Left hindlimb (tissue), 1 donor: ENCODE data around the gene NEDD1.

Experiments
- DNase-seq: peaks from one replicate; pipeline ENCODE4 v3.0.0-alpha.2; 2018

The NEDD1 gene, protein sequence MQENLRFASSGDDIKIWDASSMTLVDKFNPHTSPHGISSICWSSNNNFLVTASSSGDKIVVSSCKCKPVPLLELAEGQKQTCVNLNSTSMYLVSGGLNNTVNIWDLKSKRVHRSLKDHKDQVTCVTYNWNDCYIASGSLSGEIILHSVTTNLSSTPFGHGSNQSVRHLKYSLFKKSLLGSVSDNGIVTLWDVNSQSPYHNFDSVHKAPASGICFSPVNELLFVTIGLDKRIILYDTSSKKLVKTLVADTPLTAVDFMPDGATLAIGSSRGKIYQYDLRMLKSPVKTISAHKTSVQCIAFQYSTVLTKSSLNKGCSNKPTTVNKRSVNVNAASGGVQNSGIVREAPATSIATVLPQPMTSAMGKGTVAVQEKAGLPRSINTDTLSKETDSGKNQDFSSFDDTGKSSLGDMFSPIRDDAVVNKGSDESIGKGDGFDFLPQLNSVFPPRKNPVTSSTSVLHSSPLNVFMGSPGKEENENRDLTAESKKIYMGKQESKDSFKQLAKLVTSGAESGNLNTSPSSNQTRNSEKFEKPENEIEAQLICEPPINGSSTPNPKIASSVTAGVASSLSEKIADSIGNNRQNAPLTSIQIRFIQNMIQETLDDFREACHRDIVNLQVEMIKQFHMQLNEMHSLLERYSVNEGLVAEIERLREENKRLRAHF

DNA sequence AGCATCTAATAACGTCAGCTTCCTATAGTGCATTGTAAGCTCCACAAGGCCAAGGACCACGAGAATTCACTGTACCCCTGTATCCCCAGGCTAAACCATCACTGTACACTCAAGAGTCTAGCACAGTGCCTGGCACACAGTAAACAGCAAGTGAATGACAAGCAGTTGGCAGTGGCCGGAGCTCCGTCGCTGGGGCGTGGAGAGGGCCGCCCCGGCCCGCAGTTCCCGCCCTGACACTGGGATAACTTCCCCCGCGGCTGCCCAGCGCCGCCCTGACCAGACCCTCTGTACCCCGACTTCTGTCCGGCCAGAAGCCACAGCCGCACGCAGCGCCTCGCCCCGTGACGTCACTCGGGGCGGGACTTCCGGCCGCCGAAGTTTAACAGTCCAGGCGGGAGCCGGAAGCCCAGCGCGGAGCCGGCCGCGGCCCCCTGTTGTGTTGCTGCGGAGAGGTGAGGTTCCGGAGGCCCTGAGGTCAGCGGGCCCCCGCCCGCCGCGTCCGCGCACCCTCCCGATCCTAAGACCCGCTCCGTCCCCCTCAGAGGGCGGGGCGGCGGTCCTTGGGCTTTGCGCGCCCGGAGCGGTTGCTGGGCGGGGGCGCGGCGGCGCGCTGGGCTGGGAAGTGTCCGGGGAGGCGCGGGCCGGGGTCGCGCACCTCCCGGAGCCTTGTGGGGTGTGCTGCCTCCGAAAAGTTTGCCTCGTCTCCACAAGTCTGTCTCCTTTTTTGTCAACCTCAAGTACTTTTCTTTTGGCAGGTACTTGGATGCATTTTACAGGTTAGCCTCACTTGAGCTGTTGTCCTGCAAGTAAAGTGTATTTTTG lies at the start of gene NEDD1:
NEDD1 (plus strand) TSS at position 409 of the 822 bp plus-strand sequence. CDS start 2,503 bp downstream, outside the sequence.
- DNase-seq = peak; percentile 91

DNA sequence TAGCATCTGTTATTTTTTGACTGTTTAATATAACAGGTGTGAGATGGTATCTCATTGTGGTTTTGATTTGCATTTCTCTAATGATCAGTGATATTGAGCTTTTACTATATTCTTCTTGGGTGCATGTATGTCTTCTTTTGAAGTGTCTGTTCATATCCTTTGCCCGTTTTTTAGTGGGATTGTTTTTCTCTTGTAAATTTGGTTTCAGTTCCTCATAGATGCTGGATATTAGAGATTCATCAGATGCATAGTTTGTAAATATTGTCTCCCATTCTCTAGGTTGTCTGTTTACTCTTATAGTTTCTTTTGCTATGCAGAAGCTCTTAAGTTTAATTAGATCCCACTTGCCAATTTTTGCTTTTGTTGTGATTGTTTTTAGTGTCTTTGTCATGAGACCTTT lies 48.9 kb upstream of the NEDD1 start:
- DNase-seq = no peak

DNA sequence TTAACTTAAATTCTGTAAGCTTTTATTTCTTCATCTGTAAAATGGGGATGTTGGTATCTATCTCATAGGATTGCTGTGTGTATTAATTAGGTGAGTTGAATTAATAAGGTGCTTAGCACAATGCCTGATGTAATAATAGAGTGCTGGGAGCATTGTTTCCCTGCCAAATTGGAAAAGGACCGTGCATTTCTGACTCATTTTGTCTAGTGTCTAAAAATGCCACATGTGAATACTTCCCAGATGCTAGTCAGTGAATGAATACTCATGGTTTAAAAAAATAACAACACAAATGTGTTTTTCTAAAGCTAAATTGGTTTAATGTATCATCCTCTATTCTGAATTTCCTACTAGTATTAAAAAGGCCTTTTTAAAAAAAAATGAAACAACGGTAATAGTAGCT lies 45.4 kb upstream of the NEDD1 start:
- DNase-seq = no peak

DNA sequence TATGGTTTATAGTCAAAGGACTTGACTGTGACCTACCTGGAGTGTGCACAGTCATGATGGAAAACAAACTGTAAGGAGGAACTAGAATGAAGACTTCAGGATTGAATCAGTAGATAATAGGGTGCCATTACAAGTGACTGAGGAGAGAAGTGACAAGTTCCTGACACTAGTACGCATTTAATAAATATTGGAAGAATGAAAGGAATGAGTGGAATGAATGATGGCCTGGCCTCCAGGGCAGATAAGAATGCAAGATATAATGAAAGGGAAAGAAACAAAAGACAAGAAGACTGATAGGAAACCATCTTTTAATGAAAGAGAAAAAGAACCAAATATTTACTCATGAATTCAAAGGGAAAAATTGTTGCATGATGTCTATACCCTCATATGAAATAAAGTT lies 44.7 kb upstream of the NEDD1 start:
- DNase-seq = no peak

DNA sequence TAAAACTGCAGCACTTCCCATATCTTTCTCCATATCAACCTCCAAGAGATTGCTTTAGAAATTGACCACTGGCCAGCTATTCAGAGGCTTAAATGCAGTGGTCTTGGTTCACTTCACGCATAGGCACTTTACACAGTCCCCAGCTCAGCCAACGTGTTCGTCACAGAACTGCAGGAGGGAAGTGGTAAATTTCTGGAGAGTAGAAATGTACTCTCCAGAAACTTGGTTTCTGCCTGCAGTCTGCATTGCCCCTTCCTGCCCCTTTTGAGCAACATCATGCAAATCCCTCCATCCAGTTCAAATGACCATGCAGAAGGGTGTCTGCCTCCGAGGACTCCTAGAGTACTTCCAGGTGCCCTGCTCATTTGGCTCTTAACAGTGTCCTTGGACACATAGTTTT lies 42.7 kb upstream of the NEDD1 start:
- no peak for DNase-seq

DNA sequence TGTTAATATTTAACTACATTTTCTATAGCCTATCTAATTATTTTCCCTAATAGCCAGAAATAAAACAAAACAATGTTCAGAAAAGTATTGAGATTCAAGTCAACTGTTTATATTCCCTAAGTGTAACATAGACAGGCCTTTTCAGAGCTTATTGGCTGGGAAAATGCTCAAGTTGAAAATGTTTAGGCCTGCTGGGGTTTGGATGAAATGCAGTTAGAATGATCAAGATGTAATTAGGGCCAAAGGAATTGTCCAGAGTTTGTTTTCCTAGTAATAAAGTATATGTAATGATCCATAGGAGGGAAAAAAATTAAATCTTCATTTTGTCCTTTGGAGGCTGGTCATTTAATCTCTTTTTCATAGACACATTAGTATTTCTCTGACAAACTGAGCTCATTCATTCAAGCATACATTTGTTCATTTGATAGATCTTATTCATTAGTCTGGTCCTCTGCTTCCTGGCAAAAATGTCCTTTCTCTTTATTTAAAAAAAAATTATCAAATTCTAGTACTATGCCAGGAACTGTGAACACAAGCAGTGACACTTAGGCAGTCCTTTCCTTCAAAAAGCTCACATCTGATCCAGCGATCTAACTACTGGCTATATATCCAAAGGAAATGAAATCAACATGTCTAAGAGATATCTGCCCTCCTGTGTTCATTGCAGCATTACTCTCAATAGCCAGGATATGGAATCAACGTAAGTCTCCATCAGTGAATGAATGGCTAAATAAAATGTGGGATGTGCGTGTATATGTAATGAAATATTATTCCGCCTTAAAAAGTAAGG lies 40.1 kb upstream of the NEDD1 start:
- no peak for DNase-seq

DNA sequence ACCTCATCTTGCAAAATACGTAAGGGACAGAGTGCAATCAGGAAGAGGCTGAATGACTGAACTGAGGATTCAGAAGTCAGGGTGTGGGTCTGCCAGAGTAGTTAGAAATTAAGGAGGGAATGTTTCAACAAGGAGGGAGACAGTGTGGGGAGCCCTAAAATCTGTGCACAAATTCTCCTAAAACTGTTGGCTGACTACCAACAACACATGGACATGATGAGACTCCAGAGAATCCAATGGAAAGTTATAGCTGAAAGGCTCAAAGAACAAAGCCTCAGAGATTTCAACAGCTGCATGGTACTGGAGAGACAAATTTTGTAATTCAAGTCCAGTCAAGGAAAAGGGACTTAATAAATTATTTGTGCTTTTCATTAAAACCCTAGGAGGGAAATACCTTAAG lies 36.1 kb upstream of the NEDD1 start:
- no peak for DNase-seq

DNA sequence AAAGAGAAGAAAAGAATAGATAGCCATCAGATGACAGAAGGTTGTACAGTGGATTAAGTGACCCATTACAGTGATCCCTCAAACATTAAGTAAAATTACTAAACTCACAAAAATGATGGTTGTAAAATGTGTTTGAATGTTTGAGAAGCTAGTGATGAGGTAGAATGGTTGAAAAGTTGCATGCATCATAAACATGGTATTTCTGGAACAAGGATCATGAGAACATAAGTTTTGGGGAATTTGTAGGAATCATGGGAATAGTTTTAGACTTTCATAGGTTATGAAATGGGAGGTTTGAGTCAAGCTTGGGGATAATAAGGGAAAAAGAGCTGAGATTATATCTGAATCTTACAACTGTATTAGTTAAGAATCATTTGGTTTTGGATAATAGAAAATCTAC lies 34.1 kb upstream of the NEDD1 start:
- no peak for DNase-seq

DNA sequence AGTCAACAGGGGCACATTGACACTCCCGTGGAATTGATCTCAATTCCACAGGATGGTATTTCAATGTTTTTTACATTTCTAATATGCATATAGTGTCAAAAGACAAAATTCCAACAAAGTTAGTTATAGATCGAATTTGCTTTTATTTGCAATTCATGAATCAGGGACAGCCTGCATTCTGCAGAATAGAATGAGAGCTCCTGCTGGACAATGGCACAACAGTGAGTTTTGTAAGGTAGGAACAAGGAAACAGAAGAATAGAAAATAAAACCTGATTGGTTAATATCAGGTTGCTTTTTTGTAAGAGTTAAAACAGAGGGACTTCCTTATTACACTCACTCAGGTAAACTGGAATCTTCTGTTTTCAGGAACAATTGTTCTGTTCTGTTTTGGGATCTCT lies 32.8 kb upstream of the NEDD1 start:
- DNase-seq = no peak

DNA sequence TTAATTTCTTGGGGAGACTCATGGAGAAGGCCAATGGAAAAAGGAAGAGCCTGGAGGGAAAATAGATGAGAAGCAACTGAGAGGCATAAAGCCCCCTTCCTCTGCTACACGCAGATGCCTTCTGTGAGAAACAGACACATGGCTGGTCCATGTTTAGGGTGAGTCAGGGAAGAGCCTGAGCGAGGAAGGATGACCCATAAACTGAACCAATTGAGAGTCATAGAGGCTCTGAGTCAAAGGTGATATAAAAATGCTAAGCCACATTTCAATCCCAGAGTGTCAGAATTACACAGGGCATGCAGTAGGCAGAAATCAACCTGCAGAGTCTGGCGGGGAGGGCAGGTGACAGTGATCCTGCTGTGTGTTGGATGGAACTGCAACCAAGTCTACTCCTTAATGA lies 30.1 kb upstream of the NEDD1 start:
- DNase-seq = no peak

DNA sequence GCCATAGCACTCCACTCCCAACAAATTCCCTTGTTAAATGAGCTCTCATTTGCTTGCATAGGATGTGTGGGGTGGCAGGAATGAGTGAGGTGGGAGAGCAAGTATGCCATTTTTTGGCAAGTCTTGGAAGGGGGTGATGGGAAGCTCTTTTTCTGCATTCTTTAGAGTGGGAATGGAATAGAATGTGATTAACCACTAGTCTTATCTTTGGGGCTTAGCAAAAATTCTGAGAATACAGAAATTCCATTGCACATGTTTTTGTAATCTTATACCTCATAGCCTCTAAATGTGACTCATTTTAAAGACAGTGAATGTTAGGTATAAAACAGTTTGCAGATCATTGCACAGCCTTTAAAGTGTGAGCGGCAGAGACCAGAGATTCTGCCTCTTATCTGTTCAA lies 28.4 kb upstream of the NEDD1 start:
- no peak for DNase-seq

DNA sequence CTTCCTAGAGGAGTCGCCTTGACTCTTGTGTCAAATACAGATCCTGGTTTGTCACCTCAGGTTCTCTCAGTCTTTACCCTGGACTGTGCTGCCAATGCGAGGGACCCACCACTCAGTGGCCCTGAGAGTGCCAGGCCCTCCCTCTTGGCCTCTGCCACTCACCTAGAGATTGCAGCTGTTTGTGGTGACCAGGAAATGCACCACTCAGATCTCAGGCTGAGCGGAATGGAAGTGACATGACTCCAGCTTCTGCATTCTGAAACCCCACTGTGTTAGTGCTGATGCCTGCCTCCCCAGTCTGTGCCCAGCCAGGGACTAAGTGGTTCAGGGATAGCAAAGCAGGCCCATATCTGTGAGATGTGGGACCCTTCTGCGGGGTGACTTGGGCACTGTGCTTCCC lies 27.8 kb upstream of the NEDD1 start:
- DNase-seq = no peak

DNA sequence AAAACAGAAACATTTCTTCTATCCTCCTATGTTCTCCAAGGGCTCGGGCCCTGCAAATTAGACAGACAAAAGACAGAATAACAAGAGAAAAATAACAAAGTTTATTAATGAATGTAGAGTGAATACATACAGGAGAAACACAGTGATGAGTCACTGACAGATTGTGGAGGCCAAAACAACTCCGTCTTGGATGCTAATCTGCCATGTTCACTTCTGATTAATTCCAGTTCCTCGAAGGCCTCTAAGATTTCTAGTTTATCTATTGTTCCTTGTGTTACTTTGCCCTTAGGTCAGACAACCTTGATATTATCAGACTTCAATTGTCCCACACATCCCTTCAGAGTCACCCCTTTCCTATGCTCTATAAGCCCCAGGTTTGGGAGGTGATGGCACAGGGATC lies 26.8 kb upstream of the NEDD1 start:
- DNase-seq = no peak

DNA sequence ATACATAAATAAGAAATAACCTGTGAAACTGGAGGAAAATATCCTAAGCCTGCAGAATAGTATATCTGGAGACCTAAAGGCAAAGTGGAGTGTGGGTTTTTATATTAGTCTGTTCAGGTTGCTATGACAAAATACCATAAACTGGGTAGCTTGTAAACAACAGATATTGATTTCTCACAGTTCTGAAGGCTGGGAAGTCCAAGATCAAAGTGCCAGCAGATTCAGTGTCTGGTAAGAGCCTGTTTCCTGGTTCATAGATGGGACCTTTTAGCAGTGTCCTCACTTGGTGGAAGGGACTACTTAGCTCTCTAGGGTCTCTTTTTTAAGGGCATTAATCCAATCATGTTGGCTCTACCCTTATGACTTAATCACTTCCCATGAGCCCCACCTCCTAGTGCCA lies 25.4 kb upstream of the NEDD1 start:
- DNase-seq = no peak

DNA sequence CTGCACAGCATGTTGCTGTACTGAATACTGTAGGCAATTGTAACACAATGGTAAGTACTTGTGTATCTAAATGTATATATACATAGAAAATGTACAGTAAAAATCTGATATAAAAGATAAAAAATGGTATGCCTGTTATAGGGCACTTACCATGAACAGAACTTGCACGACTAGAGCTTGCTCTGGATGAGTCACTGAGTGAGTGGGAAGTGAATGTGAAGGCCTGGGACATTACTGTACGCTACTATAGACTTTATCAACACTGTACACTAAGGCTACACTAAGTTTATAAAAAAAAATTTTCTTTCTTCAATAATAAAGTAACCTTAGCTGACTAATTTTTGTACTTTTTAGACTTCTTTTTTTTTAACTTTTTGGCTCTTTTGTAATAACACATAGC lies 24.2 kb upstream of the NEDD1 start:
- DNase-seq = no peak

DNA sequence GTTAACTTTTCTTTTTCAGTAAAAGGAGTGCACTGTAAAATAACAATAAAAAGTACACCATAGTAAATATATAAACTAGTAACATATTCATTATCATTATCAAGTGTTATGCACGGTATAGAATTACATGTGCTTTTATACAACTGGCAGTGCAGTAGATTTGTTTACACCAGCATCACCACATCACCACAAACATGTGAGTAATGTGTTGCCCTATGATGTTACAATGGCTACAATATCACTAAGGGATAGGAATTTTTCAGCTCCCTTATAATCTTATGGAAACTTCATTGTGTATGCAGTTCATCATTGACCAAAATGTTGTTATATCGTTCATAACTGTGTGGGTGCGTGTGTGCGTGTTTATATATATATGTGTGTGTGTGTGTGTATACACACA lies 23.5 kb upstream of the NEDD1 start:
- DNase-seq = no peak

DNA sequence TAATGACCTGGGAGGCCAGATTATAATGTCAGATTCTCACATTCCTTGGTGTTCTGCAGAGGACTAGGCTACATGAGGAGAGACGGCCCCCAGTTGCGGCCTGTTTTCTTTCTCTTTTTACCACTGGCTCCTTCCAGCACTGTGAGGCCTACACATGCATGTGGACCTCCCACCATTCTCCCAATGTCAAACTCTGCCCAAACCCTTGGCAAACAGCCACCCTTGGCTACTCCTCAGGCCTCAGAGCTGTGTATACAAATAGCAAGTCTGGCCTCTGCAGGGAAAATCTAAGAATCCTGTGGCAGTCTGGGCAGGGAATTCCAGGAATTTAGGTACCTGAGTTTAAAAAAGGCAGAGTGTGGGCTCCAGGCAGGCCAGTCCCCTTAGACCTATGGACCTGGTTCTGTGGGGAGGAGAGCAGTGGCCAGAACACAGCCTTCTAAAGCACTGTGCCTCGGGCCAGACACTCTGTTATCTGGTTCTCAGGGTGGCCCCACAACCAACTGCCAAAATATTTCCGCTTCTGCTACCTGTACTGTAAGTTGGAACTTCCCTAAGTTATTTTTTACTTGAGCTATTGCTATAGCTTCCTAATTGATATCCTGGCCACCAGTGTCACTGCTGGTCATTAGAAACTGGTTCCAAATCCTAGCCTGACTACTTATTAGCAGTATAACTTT lies 19.9 kb upstream of the NEDD1 start:
- DNase-seq = peak; percentile 78

DNA sequence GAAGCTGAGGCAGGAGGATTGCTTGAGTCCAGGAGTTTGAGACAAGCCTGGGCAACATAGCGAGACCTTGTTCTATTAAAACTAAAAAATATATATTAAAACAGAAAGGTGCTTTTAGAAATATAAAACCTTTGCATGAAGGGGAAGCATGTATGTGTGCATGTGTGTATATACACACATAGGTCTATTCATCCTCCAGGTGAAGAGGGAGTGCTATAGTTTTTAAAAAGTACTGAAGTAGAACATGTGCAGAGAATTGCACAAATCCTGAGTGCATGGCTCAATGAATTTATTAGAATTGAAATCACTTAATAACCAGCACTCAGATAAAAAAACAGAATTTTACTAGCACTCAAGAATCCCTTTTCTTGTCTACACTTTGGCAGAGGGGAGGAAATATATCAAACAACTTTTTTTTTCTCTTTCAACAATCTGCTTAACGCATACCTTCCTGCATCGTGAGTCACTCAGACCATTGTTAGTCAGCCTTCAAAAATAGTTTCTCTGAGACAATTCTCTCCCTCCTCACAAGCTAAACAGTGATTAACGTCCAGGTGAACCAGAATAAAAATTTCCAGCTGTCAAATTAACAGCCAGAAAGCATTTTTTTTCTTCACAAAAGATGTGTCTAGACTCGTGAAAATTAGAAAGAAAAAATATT lies 17.7 kb upstream of the NEDD1 start:
- no peak for DNase-seq

DNA sequence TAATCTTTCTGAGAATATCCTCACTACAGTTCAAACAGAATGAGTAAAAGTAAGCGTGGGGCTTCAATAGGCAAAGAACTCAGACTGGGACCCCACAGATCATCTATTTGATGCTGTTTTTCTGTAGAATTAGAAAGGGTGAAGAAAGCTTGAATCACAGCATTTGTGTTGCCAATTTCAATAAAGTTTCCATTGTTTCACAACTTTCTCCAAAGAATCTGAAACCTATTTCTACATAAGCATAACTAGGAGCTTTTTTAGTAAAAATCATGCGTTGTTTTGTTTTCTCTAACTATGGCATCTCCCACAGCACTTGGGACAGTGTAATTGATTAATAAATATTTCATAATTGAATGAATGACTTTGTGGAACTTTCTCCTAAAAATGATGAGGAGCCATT lies 16.7 kb upstream of the NEDD1 start:
- no peak for DNase-seq

DNA sequence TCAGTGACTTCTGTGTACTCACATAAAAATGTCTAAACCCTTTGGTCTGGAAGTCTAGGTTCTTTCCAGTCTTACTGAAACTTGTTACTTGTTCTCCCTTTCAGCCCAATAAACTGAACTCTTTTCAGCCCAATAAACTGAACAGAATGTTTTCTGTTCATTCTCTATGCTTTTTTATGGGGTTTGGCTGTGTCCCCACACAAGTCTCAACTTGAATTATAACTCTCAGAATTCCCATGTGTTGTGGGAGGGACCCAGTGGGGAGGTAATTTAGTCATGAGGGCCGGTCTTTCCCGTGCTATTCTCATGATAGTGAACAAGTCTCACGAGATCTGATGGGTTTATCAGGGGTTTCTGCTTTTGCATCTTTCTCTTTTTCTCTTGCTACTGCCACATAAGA lies 15.0 kb upstream of the NEDD1 start:
- no peak for DNase-seq

DNA sequence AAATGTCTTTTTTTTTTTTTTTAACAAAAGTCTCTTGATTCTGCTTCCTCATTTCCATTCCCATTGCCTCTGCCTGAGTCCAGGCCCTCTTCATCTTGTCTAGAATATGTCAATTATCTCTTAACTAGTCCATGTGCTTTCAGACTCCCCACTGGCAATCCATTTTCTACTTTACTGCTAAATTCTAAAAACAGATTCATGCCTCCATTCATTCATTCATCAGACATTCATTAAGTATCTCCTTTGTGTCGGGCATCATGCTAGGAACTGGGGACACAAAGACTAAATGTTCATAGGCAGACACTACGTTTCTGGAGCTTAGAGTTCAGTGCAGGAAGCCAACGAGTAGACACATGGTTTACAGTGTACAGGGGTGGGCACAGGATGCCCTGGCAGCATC lies 9.6 kb upstream of the NEDD1 start:
- DNase-seq = no peak

DNA sequence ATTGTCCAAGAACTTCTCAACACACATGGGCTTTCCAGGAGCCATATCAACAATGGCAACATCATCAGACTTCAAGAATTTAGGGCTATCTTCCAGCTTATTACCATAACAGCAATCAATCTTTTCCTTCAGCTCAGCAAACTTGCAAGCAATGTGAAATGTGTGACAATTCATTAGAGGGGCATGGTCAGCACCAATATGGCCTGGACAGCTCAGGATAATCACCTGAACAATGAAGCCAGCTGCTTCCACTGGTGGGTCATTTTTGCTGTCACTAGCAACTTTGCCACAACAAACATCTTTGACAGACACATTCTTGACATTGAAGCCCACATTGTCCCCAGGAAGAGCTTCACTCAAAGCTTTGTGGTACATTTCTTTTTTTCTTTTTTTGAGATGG lies 5.9 kb upstream of the NEDD1 start:
- no peak for DNase-seq
